GM21717 (cell line): ENCODE measurements around the gene CNTN4.
"Not testable (repeated sequence)": the region's sequence is repeated elsewhere in the genome, so short reads cannot be mapped to it uniquely, and the experiment has no call there.

ENCODE experiments used
- ATAC-seq: cut with Tn5 transposase; IDR thresholded peaks from one replicate; pipeline ENCODE4 v1.9.1; 2021; ENCODE audit warnings: mild to moderate bottlenecking, moderate library complexity; ENCODE audit not compliant: unreplicated experiment

The CNTN4 gene

GRCh38 chr3:2098398-2099027 is at the start of gene CNTN4:
Gene CNTN4 (plus strand): TSS chr3:2098866.
- ATAC-seq = no peak

- no peak for ATAC-seq
Measured at GRCh38 chr3:2061360-2061759, 37.3 kb upstream of the CNTN4 start.

- ATAC-seq = no peak
Measured at GRCh38 chr3:2071531-2071930, 27.1 kb upstream of the CNTN4 start.

GRCh38 chr3:2078821-2079220 is 19.8 kb upstream of the CNTN4 start:
- no peak for ATAC-seq

- no peak for ATAC-seq
Measured at GRCh38 chr3:2082871-2083480, 15.7 kb upstream of the CNTN4 start.

- not testable (repeated sequence) for ATAC-seq
Measured at GRCh38 chr3:2083558-2083957, 15.1 kb upstream of the CNTN4 start.

GRCh38 chr3:2090095-2090911 is 8.4 kb upstream of the CNTN4 start:
- no peak for ATAC-seq

- no peak for ATAC-seq
Measured at GRCh38 chr3:2092758-2093157, 5.9 kb upstream of the CNTN4 start.

GRCh38 chr3:2094941-2095340 is 3.7 kb upstream of the CNTN4 start:
- no peak for ATAC-seq

- ATAC-seq = no peak
Measured at GRCh38 chr3:2096216-2096615, 2.5 kb upstream of the CNTN4 start.

- no peak for ATAC-seq
Measured at GRCh38 chr3:2097641-2098191, 950 bp upstream of the CNTN4 start.

GRCh38 chr3:2099028-2099671 is 484 bp downstream of the CNTN4 start:
- no peak for ATAC-seq

GRCh38 chr3:2099779-2100191 is 1.1 kb downstream of the CNTN4 start:
- no peak for ATAC-seq

GRCh38 chr3:2106438-2106837 is 7.8 kb downstream of the CNTN4 start:
- ATAC-seq = no peak

- no peak for ATAC-seq
Measured at GRCh38 chr3:2110597-2111117, 12.0 kb downstream of the CNTN4 start.

GRCh38 chr3:2114617-2115275 is 16.1 kb downstream of the CNTN4 start:
- ATAC-seq = no peak

GRCh38 chr3:2130726-2131125 is 32.1 kb downstream of the CNTN4 start:
- ATAC-seq = no peak

- ATAC-seq = no peak
Measured at GRCh38 chr3:2133146-2133545, 34.5 kb downstream of the CNTN4 start.

- no peak for ATAC-seq
Measured at GRCh38 chr3:2137651-2138050, 39.0 kb downstream of the CNTN4 start.

GRCh38 chr3:2141482-2141881 is 42.8 kb downstream of the CNTN4 start:
- ATAC-seq = no peak
